Middle frontal gyrus (tissue), 1 donor: ENCODE data around the gene PDE8A.
"Not testable (repeated sequence)": the region's sequence is repeated elsewhere in the genome, so short reads cannot be mapped to it uniquely, and the experiment has no call there.

Experiments
- DNase-seq: peaks from one replicate; pipeline ENCODE4 v3.0.0-alpha.2; 2015; ENCODE audit warnings: low spot score; ENCODE audit errors: extremely low spot score

The PDE8A gene

DNA sequence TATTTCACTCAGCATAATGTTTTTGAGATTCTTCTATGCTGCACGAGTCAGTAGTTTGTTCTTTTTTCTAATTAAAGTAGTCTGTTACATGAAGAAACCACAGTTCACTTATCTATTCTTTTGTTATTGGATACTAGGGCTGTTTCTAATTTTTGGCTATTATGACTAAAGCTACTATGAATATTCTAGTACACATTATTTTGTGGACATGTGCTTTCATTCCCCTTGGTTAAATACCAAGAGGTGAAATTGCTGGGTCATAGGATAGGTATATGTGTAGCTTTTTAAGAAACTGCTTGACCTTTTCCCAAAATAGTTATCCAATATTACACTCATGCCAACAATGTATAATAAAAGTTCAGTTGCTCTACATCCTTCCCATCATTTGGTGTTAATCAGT, 8.9 kb downstream of the PDE8A start:
- DNase-seq: no peak

DNA sequence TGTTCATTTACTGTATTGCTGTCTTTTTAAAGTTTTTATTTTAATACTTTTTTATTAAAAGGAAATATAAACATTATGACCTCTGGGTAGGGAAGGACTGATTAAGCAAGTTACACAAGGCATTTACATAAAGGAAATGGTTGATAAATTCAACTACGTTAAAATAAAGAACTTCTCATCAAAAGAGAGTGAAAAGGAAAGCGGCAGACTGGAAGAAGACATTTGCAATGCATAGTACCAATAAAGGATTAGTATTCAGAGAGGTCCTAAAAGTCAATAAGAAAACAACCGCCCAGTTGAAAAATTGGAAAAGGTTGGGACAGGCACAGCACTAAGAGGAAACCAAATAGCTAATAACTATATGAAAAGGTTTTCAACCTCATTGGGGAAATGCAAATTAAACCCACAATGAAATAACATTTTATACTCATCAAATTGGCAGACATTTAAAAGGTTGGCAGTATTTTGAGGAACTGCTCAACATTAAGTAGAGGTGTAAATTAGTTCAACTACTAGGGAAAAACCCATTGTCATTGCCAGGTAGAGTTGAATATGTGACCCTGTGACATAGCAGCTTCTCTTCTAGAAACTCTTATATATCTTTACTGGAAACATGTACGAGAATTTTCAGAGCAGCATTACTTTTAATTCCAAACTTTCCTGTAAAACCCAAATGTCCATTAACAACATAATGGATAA, 9.5 kb downstream of the PDE8A start:
- DNase-seq: no peak

DNA sequence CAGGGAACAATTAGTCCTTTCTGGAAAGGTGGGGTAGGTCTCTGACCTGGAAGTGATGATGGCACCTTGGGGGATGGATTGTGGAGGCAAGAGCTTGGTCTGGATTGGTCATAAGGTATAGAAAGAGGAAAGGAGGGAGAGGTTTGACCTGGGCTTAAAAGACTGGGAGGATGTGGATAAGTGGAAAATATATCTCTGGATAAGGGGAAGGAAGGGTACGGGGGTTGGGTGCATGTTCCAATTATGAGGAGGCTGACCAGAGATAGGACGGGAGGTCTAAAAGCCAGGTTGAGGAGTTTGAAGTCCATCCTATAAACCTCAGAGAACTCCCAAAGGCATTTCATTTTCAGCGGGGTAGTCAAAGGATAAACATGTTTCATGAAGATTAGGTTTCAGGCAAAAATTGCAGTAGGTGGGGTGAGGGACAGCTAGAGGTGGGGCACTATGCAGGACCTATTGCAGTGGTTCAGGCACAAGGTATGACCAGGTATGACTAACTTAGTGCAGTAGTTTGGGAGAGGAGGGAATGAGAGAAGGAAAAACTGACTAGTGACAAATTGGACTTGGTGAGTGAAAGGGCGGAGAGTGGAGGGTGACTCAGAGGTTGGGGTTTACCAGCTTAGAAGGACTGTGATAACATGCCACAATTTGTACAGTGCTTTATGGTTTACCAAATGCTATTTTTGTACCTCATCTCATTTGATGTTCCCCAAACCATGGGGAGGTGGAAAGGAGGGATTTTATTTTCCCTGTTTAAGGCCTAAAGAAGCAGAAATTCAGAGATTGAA, 10.7 kb downstream of the PDE8A start:
- DNase-seq: no peak

DNA sequence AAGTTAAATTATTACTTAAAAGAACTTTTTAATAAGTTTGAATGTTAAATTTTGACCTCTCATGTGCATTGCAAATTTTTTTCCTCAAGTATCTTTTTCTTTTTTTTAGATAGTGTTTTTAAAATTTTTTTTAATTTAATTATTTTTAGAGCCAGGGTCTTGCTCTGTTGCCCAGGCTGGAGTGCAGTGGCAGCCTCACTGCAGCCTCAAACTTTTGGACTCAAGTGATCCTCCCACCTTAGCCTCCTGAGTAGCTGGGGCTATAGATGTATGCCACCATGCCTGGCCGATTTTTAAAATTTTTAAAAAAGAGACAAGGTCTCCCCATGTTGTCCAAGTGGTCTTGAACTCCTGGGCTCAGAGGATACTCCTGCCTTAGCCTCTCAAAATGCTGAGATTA, 14.4 kb downstream of the PDE8A start:
- DNase-seq: no peak

DNA sequence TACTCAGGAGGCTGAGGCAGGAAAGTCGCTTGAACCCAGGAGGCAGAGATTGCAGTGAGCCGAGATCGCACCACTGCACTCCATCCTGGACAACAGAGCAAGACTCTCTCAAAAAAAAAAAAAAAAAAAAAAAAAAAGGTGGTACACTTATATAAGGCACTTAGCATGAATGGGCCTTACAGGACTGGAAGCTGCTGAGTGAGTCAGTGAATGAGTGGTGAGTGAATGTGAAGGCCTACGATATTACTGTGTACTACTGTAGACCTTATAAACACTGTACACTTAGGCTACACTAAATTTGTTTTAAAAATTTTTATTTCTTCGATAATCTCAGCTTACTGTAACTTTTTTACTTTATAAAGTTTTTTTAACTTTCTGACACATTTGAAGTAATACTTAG, 15.1 kb downstream of the PDE8A start:
- not testable (repeated sequence) for DNase-seq

DNA sequence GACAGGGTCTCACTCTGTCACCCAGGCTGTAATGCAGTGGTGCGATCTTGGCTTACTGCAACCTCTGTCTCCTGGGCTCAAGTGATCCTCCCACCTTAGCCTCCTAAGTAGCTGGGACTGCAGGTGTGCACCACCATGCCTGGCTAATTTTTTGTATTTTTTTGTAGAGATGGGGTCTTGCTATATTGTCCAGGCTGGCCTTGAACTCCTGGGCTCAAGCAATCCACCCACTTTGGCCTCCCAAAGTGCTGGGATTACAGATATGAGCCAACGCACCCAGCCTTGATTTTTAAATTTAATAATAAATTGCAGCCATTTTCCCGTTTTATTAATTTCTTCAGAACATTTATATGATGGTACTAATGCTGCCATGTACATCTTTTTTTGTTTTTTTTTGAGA, 15.6 kb downstream of the PDE8A start:
- not testable (repeated sequence) for DNase-seq

DNA sequence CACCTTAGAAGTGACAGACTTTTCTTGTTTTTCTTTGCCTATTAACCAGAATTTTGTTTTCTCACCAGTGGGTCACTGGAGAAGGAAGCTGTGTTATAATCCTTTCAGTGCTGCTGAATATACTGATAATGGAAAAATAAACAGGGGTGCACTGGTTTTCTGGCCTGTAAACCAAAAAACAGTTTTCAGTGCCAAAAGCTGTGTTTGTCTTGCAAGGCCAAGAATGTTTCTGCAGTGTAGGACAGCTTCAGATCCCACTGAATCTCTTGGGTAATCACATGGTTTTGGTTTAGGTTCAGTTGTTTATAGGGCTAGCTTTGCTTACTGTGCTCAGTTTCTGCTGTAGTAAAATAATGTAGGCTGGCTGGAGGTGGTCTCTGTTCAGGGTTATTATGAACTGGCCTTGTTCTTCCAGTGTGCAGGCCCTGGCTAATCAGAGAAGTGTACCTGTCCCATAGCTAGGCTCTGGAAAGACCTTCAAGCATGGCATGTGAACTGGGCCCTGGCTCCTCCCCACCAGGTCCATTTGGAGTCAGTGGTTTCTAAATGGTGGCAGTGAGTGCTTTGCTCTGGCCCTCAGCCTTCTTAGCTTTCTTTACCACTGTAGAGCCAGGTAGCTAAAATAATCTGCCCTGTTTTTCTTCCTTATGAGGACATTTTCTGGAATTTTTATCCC, 18.7 kb downstream of the PDE8A start:
- no peak for DNase-seq

DNA sequence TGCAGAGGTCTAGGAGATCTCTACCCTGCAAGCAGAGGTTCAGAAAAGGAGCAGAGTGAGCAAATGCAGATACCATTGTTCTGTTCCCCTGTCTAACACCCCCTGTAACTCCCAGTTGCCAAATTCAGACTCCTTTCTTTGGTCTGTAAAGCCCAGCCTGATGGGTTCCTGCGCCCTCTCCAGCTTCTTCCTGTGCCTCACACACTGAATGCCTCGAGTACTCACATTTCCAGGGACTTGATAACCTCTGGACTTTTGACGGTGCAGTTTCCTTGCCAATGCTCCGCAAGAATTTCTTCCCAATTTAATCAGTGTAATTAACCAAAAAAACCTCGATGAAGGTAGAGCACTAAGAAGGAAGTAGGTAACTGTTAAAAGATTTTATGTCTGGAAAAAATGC, 19.3 kb downstream of the PDE8A start:
- DNase-seq: no peak

DNA sequence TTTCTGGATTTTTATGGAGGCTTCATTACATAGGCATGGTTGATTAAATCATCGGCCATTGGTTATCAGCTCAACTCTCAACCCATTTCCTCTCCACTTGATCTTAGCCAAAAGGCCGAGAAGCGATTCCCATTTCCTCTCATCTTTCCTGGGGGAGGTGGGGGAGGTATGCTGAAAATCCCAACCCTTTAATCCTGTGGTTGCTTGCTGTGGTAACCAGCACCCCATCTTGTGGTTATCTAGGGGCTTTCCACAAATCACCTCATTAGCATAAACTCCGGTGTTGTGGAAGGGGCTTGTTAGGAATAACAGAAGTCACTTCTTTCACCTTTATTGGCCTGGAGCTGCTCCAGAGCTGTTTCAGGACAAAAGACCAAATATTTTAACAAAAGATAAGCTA, 20.9 kb downstream of the PDE8A start:
- no peak for DNase-seq

DNA sequence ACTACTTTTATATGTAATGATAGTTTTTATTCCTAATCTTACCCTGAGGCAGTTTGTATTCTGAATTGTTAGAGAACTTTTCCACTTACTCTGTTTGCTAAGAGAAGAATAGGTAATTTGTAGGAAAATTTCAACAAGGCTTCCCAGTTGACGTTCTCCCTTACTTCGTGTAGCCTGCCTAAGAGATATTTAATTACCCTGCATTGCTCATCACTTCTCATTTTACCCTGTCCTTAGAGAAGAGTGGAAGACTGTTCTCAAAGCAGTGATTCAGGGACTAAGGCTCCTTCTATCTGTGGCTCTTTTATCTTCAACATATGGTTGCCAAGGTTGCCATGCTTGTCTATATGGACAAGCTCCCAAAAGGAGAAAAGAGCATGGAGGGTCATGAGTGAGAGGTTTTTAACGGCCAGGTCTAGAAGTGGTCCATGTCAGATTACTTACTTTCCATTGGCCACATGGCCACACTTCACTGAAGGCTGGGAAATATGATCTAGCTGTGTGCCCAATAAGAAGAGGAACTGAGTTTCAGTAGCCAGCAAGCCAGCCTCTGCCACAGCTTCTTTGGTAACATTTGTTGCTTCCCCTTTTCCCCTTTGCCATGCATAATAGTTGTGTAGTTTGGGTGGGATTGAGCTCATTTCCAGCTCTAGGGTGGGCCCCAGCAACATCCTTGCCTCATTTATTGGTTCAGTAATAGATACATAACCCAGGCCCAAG, 22.1 kb downstream of the PDE8A start:
- no peak for DNase-seq

DNA sequence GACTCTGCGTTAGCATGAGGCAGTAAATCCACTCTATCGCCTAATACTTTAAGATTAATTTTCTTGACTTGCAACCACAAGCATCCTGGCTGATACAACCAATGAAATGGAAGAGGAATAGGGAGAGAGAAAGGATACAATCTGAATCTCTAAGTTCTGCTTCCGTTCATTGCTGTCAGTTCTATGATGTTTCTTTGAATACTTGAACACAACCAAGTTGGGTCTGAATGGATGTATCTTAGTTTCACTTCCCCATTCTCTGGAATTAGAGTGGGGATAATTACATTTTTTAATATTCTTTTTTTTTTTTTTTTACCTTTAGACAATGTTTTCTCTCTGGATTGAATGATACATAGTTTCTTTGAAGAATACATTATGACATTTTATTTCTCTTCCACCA, 22.9 kb downstream of the PDE8A start:
- no peak for DNase-seq

DNA sequence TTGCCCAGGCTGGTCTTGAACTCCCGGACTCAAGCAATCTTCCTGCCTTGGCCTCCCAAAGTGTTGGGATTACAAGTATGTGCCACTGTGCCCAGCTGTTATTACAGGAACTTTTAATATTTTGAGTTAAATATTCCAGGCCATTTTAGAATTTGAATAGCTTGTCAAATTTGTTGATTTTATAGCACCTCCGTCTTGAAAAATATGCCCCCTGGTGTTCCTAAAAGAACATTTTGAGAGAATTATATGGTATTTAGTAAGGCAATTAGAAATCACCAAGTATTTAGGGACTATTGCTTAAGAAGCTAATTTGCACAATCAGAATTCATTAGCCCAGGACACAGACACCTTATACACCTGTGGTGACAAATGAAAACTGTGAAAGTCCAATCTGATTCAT, 23.7 kb downstream of the PDE8A start:
- no peak for DNase-seq

DNA sequence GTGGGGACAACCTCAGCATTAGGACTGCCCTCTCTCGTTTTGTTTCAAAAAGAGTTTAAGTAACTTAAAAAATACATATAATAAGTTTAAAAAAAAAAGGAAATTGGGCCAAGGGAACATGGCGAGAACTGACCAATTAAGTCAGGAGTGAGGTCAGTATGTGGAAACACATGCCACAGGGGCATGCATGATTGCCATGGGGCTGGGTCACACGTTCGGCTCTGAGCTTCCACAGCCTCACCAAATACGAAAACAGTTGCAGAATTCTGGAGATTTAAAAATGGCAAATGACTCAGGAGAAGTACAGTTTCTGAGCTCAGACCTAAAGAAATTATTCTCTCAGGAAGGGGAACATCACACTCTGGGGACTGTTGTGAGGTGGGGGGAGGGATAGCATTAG, 24.1 kb downstream of the PDE8A start:
- DNase-seq: no peak

DNA sequence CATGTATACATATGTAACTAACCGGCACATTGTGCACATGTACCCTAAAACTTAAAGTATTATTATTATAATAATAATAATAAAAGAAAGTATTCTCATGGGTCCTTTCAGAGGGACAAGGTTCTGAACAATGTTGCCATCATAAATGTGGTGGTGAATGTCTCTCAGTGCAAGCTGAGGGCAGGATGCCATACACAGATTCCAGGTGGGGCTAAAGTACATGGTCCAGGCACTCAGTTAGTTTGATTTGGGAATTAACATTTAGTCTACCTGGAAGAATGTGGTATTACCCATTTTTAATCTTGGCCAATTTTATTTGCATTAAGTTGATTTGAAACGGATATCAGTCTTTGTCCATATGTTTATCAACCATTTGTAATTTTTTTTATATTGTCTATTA, 24.5 kb downstream of the PDE8A start:
- no peak for DNase-seq

DNA sequence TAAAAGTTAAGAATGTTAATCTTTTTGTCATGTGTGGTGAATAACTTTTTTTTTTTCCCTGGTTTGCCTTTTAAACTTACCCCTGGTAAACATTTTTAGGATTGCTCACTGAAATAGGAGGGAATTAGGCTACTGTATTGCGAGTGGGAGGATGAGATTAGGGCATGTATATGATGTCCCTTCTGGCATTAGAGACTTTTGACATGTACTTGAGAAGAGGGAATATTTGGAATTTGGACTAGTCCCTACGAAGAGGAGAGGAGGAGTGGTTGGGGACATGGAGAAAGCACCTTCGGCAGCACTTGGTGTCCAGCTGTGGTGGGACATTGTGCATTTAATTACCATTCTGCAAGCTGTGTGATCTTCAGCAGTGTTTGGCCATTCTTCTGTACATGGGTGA, 25.0 kb downstream of the PDE8A start:
- DNase-seq: no peak

DNA sequence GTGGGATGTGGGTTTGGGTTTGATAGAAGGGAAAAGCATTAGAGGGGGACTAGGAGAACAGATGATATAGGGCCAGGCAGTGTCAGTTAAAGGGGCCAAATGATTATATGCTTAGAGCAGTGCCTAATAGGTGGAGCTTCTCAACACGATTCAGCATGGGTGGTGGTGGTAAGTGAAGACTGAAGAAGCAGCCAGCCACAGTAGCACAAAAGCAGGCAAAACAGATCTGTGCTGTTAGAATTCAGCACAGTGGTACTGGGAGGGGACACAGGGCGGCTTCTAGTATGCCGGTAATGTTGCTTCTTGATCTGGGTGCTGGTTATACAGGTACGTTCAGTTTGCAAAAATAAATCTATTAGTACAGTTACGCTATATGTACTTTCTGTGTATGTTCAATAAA, 25.5 kb downstream of the PDE8A start:
- DNase-seq: no peak

DNA sequence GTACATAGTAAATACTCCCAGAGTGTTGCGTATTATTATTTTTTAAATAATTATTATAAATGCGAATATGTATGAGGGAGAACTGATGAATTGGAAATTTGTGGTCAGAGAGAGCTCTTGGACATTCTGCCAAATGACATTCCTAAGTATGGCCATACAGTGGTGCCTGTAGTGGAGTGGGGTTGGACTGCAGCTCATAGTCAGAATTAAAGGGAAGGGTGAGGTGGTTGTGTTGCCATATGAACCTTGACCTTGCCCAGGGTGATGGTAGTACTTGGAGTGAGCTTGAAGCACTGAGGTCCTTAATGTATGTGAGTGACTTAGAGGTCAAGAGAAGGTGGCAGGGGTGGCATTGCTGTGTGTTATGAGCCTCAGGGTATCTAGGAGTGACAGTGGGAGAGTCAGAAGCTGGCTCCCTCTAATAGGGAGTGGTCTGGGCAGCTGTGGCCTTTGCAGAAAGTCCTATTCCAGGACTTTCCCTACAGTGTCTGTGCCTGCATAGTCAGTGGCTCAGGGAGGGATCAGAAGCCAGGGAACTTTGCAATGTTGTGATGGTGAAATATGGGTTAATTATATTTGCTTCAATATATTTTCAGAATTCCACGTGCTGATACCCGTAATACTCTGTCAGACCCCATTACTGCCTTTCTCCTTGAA, 26.2 kb downstream of the PDE8A start:
- DNase-seq: no peak

DNA sequence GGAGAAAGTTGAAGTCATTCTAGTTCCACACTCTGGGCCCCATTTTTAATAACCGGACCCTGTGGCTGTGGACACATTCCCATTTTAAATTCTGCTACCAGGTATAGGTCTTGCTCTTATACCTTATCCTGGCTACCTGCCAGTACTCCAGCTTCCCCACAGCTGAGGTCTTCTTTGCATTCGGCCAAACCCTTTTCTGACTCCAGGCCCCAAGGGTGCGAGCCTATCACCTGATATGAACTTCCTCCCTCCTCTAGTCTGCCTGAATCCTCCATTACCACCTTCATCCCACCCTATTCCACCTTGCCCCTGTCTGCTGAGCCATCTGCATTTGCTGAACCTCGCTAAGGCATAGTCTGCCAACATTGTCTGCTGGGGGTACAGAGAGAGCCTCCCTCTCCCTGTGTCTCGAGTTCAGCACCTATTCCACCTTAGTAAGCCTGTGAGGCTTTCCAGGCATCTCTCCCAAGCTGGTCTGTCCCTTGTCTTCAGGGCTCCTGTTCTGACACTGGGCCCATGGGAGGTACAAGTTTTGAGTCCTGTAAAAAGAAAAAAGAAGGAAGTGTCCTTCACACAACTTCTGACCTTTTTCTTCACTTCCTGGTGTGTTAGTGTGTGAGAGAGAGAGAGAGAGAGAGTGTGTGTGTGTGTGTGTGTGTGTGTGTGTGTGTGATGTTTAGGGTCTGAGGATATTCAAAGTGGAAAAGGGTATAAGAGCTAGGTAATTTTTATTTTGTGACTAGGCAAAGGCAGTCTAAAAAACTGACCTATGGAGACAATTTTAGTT, 27.0 kb downstream of the PDE8A start:
- DNase-seq: no peak

DNA sequence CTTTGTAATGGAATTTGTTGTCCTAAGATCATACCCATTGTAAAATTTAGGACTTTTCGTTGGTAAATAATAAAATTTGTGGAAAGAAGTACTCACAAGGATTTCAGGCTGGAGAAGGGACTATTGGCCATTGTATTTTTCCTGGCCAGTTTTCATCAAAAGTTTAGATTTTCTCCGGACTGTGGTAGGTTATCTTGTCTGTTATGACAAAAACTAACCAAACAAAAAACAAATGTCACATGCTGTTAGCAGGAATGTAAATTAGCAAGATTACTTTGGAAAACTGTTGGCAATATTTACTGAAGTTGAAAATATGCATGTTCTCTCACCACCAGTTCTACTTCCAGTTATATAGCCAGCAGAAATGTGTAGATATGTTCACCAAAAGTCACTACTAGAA, 27.8 kb downstream of the PDE8A start:
- no peak for DNase-seq

DNA sequence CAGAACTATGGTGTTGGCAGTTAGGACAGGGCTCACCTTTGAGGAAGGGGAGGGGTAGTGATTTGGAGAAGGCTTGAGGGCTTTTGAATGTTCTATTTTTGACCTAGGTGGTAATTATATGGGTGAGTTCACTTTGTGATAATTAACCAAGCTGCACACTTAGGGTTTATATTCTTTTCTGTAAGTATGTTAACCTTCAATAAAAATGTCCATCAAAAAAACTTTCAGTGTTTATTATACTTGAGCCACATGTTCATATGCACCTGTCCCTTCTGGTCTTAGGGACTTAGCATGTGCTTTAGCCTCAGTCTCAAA, 28.4 kb downstream of the PDE8A start:
- DNase-seq: no peak
